K562 (cell line): Measurements from ENCODE around the gene TCEAL1. TPM values are rescaled to one million over a fixed set of nuclear protein-coding genes. Genes with fewer than 3 reads are reported as not detected.

Experiments
- ATAC-seq: fragments of 200-7000 bp; cut with Tn5 transposase; 3 replicates; pipeline ENCODE4 v1.9.1; 2020; ENCODE audit warnings: moderate library complexity
- BruUV-seq: library from RNA; stranded (reverse); fragments of 400-500 nt; replicated peaks from 2 replicates; lab custom pipeline; 2021; lab: Mats Ljungman, UMichigan
- CTCF ChIA-PET: fragments of 300-600 bp; formaldehyde crosslinking; extraction: SDS; loops from one replicate; lab custom pipeline; 2021; ENCODE audit warnings: low intra/inter-chr PET ratio; lab: Yijun Ruan, JAX
- POLR2A ChIA-PET: fragments of 300-600, 350-650 bp; sonication (Branson Sonifier 250); formaldehyde crosslinking; extraction: SDS; loops from one replicate; lab custom pipeline; 2021; ENCODE audit warnings: antibody characterized with exemption, inconsistent platforms; lab: Yijun Ruan, JAX
- DNase-seq, 4 experiments: peaks; one replicate each; pipeline versions ENCODE4 v3.0.0 to v3.0.0-alpha.2; 2011 to 2018; ENCODE audit warnings: low spot score in 3 of 4, mixed read lengths in 3 of 4; ENCODE audit errors: extremely low read depth in 1 of 4
- FAIRE-seq: peaks from 2 replicates; lab custom pipeline; 2011; peaks lifted over from hg19 to GRCh38; lab: Jason Lieb, UNC
- H2AFZ ChIP-seq: 2 replicates; pipeline ENCODE4 v1.6.0; 2011; ENCODE audit warnings: low read depth, low read length, control low read depth, inconsistent platforms
- H3K27ac ChIP-seq: fragments of 200-600 bp; 3 replicates; pipeline ENCODE4 v1.8.0; 2011; ENCODE audit warnings: low read depth, mild to moderate bottlenecking, control low read depth, inconsistent platforms, low read length, moderate library complexity, mixed read lengths; ENCODE audit errors: extremely low read depth
- H3K27me3 ChIP-seq, 2 experiments: fragments of 300-600 bp in 1 of 2; 2 replicates in 1 of 2; 3 replicates in 1 of 2; pipeline versions ENCODE4 v1.6.0 to v1.8.0; 2011; ENCODE audit warnings: inconsistent platforms in 2 of 2, low read length in 2 of 2, mild to moderate bottlenecking in 1 of 2, mixed read lengths in 1 of 2, moderate library complexity in 1 of 2; ENCODE audit not compliant: control insufficient read depth in 2 of 2, insufficient read depth in 2 of 2
- H3K36me3 ChIP-seq: fragments of 300-600 bp; 3 replicates; pipeline ENCODE4 v1.8.0; 2011; ENCODE audit warnings: mild to moderate bottlenecking, low read length, inconsistent platforms; ENCODE audit not compliant: control insufficient read depth, insufficient read depth
- H3K4me1 ChIP-seq, 2 experiments: fragments of 200-600 bp in 1 of 2; replicated peaks in 1 of 2; 2 replicates in 1 of 2; 3 replicates in 1 of 2; pipeline versions ENCODE4 v1.5.1 to v1.8.0; 2011; ENCODE audit warnings: inconsistent platforms in 2 of 2, low read length in 2 of 2, mild to moderate bottlenecking in 1 of 2, mixed read lengths in 1 of 2, moderate library complexity in 1 of 2; ENCODE audit not compliant: control insufficient read depth in 2 of 2, insufficient read depth in 2 of 2
- H3K4me2 ChIP-seq: 2 replicates; pipeline ENCODE4 v1.6.1; 2011; ENCODE audit warnings: low read length, control low read depth, inconsistent platforms, mixed read lengths; ENCODE audit not compliant: insufficient read depth
- H3K4me3 ChIP-seq: fragments of 200-600 bp; sonication (generic), shearing (Covaris generic); 2 replicates; pipeline ENCODE4 v1.5.1; 2016; ENCODE audit warnings: control low read depth, inconsistent platforms
- H3K79me2 ChIP-seq: fragments of 200-600 bp; 3 replicates; pipeline ENCODE4 v1.8.0; 2011; ENCODE audit warnings: low read length, inconsistent platforms; ENCODE audit not compliant: control insufficient read depth, insufficient read depth
- H3K9ac ChIP-seq, 2 experiments: 2 replicates each; pipeline versions ENCODE4 v1.6.0 to v1.6.1; 2011; ENCODE audit warnings: low read depth in 2 of 2, low read length in 2 of 2, control low read depth in 1 of 2, inconsistent platforms in 1 of 2, mild to moderate bottlenecking in 1 of 2, mixed read lengths in 1 of 2; ENCODE audit not compliant: insufficient read depth in 1 of 2
- H3K9me1 ChIP-seq: one replicate; pipeline ENCODE4 v1.6.0; 2011; ENCODE audit warnings: inconsistent platforms, mild to moderate bottlenecking, low read length, moderate library complexity; ENCODE audit not compliant: control insufficient read depth, insufficient read depth
- H3K9me3 ChIP-seq: replicated peaks from 2 replicates; pipeline ENCODE4 v1.5.1; 2011; ENCODE audit warnings: low read depth, low read length, inconsistent platforms; ENCODE audit not compliant: control insufficient read depth, insufficient read depth
- H4K20me1 ChIP-seq: replicated peaks from 2 replicates; pipeline ENCODE4 v1.6.1; 2011; ENCODE audit warnings: low read length, inconsistent platforms, mixed read lengths; ENCODE audit not compliant: control insufficient read depth, insufficient read depth
- ARID1B ChIP-seq: fragments of 450-650 bp; IDR thresholded peaks from 2 replicates; pipeline ENCODE4 v1.6.1; 2016; ENCODE audit warnings: antibody characterized with exemption, mild to moderate bottlenecking, inconsistent platforms
- ESRRA ChIP-seq: fragments of 450-650 bp; IDR thresholded peaks from 2 replicates; pipeline ENCODE4 v1.6.1; 2014; ENCODE audit warnings: low read depth, mild to moderate bottlenecking, moderate library complexity, borderline replicate concordance
- FOXP4 ChIP-seq: sonication (generic); formaldehyde crosslinking; IDR thresholded peaks from 2 replicates; pipeline ENCODE4 v1.8.0; 2022; ENCODE audit warnings: mild to moderate bottlenecking, missing genetic modification reagents, borderline replicate concordance
- NR3C1 ChIP-seq: sonication (generic); formaldehyde crosslinking; IDR thresholded peaks from 2 replicates; pipeline ENCODE4 v1.8.1; 2022; ENCODE audit warnings: missing genetic modification reagents
- PHB2 ChIP-seq: fragments of 450-650 bp; IDR thresholded peaks from 2 replicates; pipeline ENCODE4 v1.6.1; 2017; ENCODE audit warnings: low read depth
- POLR2A ChIP-seq: fragments of 450-650 bp; conservative IDR thresholded peaks from 2 replicates; pipeline ENCODE4 v1.6.1; 2016
- PRPF4 ChIP-seq: fragments of 200-400 bp; formaldehyde crosslinking; IDR thresholded peaks from one replicate; pipeline ENCODE4 v1.6.1; 2017; ENCODE audit warnings: low read length, low read depth, mild to moderate bottlenecking; ENCODE audit not compliant: insufficient read depth, poor library complexity, severe bottlenecking
- RBM25 ChIP-seq: fragments of 200-400 bp; formaldehyde crosslinking; IDR thresholded peaks from 2 replicates; pipeline ENCODE4 v1.6.1; 2018; ENCODE audit warnings: low read length, low read depth, moderate library complexity; ENCODE audit not compliant: severe bottlenecking
- RHOXF2B ChIP-seq: fragments of 250-450 bp; sonication (Bioruptor Pico); conservative IDR thresholded peaks from 2 replicates; pipeline ENCODE4 v1.5.1; 2021
- SNIP1 ChIP-seq: fragments of 450-650 bp; IDR thresholded peaks from 2 replicates; pipeline ENCODE4 v1.7.1; 2017; ENCODE audit warnings: low read depth, mild to moderate bottlenecking
- SUPT5H ChIP-seq: fragments of 450-650 bp; IDR thresholded peaks from 2 replicates; pipeline ENCODE4 v1.6.1; 2016
- TCF7L2 ChIP-seq: fragments of 150-350 bp; IDR thresholded peaks from 2 replicates; pipeline ENCODE4 v1.6.1; 2016; ENCODE audit warnings: low read depth, mild to moderate bottlenecking, low read length, moderate library complexity
- WGBS: fragments of 100-300 bp; shearing (Covaris generic); methylation state at CpG from one replicate; pipeline ENCODE4 v1.1.6; 2016; ENCODE audit warnings: low coverage, mixed read lengths; ENCODE audit not compliant: insufficient coverage; ENCODE audit errors: missing lambda C conversion rate; 5-methylcytosine and 5-hydroxymethylcytosine counted together
- in situ Hi-C: fragments of 300-500 bp; cut with MboI; formaldehyde crosslinking; loops from 4 replicates; pipeline ENCODE4 v1.15.0; 2018; ENCODE audit warnings: inconsistent platforms, mixed read lengths
- intact Hi-C: fragments of 100-400 bp; cut with micrococcal nuclease; formaldehyde crosslinking; loops from 2 replicates; pipeline ENCODE4 v1.14.2; 2022
- polyA plus RNA-seq, 8 experiments: library from polyadenylated mRNA; depleted of rRNA in 4 of 8; stranded (reverse) in 5 of 8; unstranded in 3 of 8; fragments of >200 nt; fragmentation: Nextera tagmentation in 2 of 8; fragmentation: Illumina TruSeq in 1 of 8; extraction: Ambion mirVana in 2 of 8; extraction: Trizol in 1 of 8; gene quantifications; 2 replicates each; pipeline versions ENCODE4 v1.2.1 to v1.2.3, GENCODE V29; 2011 to 2014; ENCODE audit warnings: inconsistent platforms in 1 of 8, missing spikeins in 1 of 8
- total RNA-seq, 7 experiments: library from RNA; depleted of rRNA in 6 of 7; stranded (reverse); fragments of >200 nt in 6 of 7; fragmentation: Illumina TruSeq in 2 of 7; extraction: Trizol in 2 of 7; gene quantifications; 2 replicates each; pipeline versions ENCODE4 v1.2.1 to v1.2.3, GENCODE V29; 2011 to 2021; ENCODE audit warnings: low replicate concordance in 1 of 7
- TF ChIP-seq, protein P1 (sequence below): fragments of 250-450 bp; sonication (Bioruptor Pico); IDR thresholded peaks from 2 replicates; pipeline ENCODE4 v1.8.0; 2021; ENCODE audit warnings: borderline replicate concordance, mild to moderate bottlenecking, moderate library complexity; ENCODE audit not compliant: poor library complexity, severe bottlenecking

Gene TCEAL1
- total and polyA plus RNA-seq, 9 of the 15 experiments (the other 6 are each of a cell fraction or from before 2014, with no cell fraction given) = 2.1 to 5.3 (median 4.0) TPM

- no TSS peak for BruUV-seq
- in situ Hi-C loops = no loop called here
- Histone ChIP-seq H3K4me1 (no peaks in the 10 kb centered on the region), H3K4me3 (no peak overlapping the region), H3K36me3 (no peaks in the 10 kb centered on the region), H2AFZ (no peak overlapping the region), H3K27me3 (peaks cover 0 to 5% of the 10 kb centered on the region in 2 experiments; a peak in 2 of 5 replicates), H3K9me1 (no peaks in the 10 kb centered on the region), H3K4me2 (no peak overlapping the region), H3K9me3 (no peaks in the 10 kb centered on the region), H3K27ac (no peak overlapping the region), H4K20me1 (no peaks in the 10 kb centered on the region; the same call in 1 of the 2 replicates), H3K9ac (no peak overlapping the region), H3K79me2 (no peaks in the 10 kb centered on the region)
- POLR2A ChIA-PET = interaction anchor here (0.6 kb wide), 1 partner anchor 132 kb away, joined by 3 read pairs; no protein-coding TSS in a partner anchor
- WGBS = 0% methylated on average over 1 of the region's 1 CpG
- DNase-seq = no peak
- intact Hi-C loops = no loop called here
- FAIRE-seq = no peak
- CTCF ChIA-PET = no interaction called here
- TF ChIP-seq RBM25 (peak; percentile 58), PRPF4 (no peak)
- no peak for ATAC-seq
These were observed 18.5 kb upstream of the TCEAL1 start for GRCh38 chrX:103610282-103610681.

DNA sequence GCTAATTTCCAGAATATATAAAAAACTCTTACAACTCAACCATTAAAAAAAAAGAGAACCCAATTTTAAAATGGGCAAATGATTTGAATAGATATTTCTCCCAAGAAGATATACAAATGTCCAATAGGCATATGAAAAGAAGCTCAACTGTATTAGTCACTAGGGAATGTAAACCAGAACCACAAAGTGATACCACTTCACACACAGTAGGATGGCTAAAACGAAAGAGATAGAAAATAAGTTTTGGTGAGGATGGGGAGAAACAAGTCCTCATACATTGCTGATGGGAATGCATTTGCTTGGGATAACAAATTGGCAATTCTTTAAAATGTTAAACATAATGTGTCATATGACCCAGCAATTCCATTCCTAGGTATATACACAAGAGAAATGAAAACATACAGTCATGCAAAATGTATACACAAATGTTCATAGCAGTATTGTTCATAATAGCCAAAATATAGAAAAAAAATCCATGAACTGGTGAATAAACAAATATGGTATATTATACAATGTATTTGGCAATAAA is 15.3 kb upstream of the TCEAL1 start:
- Histone ChIP-seq H3K4me2 (no peak overlapping the region), H3K9me1 (no peaks in the 10 kb centered on the region), H3K4me1 (no peaks in the 10 kb centered on the region), H4K20me1 (no peaks in the 10 kb centered on the region; the same call in 1 of the 2 replicates), H3K9ac (no peak overlapping the region), H2AFZ (no peak overlapping the region), H3K27ac (no peak overlapping the region), H3K9me3 (no peaks in the 10 kb centered on the region), H3K27me3 (no peaks in the 10 kb centered on the region), H3K36me3 (no peaks in the 10 kb centered on the region), H3K4me3 (no peak overlapping the region), H3K79me2 (no peaks in the 10 kb centered on the region)
- no peak for FAIRE-seq
- CTCF ChIA-PET = no interaction called here
- POLR2A ChIA-PET = no interaction called here
- 8% methylated on average over 1 of the region's 1 CpG for WGBS
- in situ Hi-C loops = no loop called here
- ATAC-seq = no peak
- no TSS peak for BruUV-seq
- DNase-seq = no peak
- intact Hi-C loops = no loop called here
- TF ChIP-seq SNIP1 (no peak), ARID1B (no peak), SUPT5H (no peak), NR3C1 (CRISPR knock-in tag) (no peak), TCF7L2 (no peak), RHOXF2B (CRISPR knock-in tag) (no peak), POLR2A (no peak), FOXP4 (CRISPR knock-in tag) (no peak), ESRRA (no peak), PHB2 (no peak)
- TF ChIP-seq, protein P1, sequence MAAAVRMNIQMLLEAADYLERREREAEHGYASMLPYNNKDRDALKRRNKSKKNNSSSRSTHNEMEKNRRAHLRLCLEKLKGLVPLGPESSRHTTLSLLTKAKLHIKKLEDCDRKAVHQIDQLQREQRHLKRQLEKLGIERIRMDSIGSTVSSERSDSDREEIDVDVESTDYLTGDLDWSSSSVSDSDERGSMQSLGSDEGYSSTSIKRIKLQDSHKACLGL = no peak
